Uterus (tissue), 4 donors: Measurements from ENCODE around the gene SBF1. TPM values are rescaled to one million over a fixed set of nuclear protein-coding genes. Genes with fewer than 3 reads are reported as not detected.

Experiments
- DNase-seq, 2 donors: peaks; one replicate each; pipeline ENCODE4 v3.0.0-alpha.2; 2019 to 2020
- H3K27ac ChIP-seq, 2 donors: fragments of 200-600 bp; sonication (generic); 1 replicate in 1 of 2; 2 replicates in 1 of 2; pipeline ENCODE4 v1.5.1; 2016 to 2018
- H3K27me3 ChIP-seq, 2 donors: fragments of 200-600 bp; sonication (generic); one replicate each; pipeline ENCODE4 v1.5.1; 2018 to 2019; ENCODE audit warnings: control low read depth in 1 of 2
- H3K36me3 ChIP-seq, 2 donors: fragments of 200-600 bp; sonication (generic); one replicate each; pipeline ENCODE4 v1.5.1; 2019; ENCODE audit warnings: control low read depth in 1 of 2
- H3K4me1 ChIP-seq, 2 donors: fragments of 200-600 bp; sonication (generic); one replicate each; pipeline ENCODE4 v1.5.1; 2018 to 2019; ENCODE audit warnings: control low read depth in 1 of 2
- H3K4me3 ChIP-seq, 2 donors: fragments of 200-600 bp; sonication (generic); 1 replicate in 1 of 2; 2 replicates in 1 of 2; pipeline ENCODE4 v1.5.1; 2018 to 2019; ENCODE audit warnings: mild to moderate bottlenecking in 1 of 2
- H3K9me3 ChIP-seq, 2 donors: fragments of 200-600 bp; sonication (generic); one replicate each; pipeline ENCODE4 v1.5.1; 2019; ENCODE audit warnings: control low read depth in 1 of 2
- POLR2A ChIP-seq, 2 donors: fragments of 450-650 bp; IDR thresholded peaks; one replicate each; pipeline ENCODE4 v1.6.1; 2016; ENCODE audit warnings: antibody characterized with exemption in 2 of 2, mild to moderate bottlenecking in 1 of 2, moderate library complexity in 1 of 2
- intact Hi-C: fragments of 100-400 bp; cut with DNase I; formaldehyde crosslinking; loops from one replicate; pipeline ENCODE4 v1.15.1; 2023; ENCODE audit warnings: low total_unique reads
- total RNA-seq, 4 donors: library from RNA; depleted of rRNA in 3 of 4; stranded (reverse); fragments of >200 nt in 3 of 4; gene quantifications; one replicate each; pipeline versions ENCODE4 v1.1.0 to v1.2.4, GENCODE V29; 2014 to 2023
- TF ChIP-seq, protein P1 (sequence below), 4 experiments: fragments of 200-600 bp in 2 of 4; fragments of 450-650 bp in 2 of 4; sonication (generic) in 2 of 4; IDR thresholded peaks; one replicate each; pipeline ENCODE4 v1.5.1; 2016 to 2019; ENCODE audit warnings: antibody characterized with exemption in 4 of 4, mild to moderate bottlenecking in 2 of 4, moderate library complexity in 1 of 4
- donor health status: DM: yes; HTN: yes; CAD: no.

The SBF1 gene
- total RNA-seq, 4 donors from 2014 or later: 35.0 to 84.0 (median 60.9) TPM

DNA sequence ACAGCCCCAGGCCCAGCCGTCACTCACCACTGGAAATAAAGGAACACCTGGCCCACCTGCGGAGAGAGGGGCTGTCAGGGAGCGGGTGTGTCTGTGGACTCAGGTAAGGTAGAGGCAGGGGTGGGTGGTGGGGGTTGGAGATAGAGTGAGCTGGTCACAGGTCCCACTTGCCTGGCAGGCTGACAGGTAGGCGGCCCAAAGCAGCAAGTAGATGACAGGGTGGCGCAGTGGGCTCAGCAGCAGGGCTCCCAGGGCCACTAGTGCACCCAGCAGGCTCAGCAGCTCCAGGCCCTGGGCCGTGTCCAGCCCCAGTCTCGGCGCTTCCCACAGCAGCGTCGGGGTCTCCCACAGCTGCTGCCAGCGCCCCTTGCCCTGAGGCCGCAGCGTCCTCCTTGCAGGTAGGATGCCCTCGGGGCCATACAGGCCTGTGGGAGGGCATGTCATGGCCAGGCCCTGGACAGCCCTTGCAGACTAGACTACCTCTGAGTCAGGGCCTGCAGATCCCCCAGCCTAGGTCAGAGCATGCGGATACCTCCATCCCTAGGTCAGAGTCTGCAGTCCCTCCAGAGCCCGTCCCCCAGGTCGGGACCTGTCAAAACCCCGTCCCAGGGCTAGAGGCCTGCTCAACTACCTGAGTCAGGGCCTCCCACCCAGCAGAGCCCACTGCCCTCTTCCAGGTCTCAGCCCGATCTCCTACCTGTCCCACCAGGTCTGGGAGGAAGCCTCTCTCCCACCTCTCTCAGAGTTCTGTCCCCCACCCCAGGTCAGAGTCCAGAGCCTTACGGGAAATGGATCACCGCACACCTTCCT lies 32.0 kb upstream of the SBF1 start:
- Histone ChIP-seq H3K4me1 (peaks cover 3 to 13% of the 10 kb centered on the region in 2 donors), H3K36me3 (no peaks in the 10 kb centered on the region), H3K27me3 (no peaks in the 10 kb centered on the region), H3K4me3 (peak overlapping the region; percentile 98 to 99), H3K9me3 (no peaks in the 10 kb centered on the region), H3K27ac (peak overlapping the region; percentile 90 to 94)
- intact Hi-C loops: loop anchor here (10.0 kb wide), 1 partner anchor 232 kb away; the partner anchor contains the start of gene MAPK11
- DNase-seq: peak in 1 of 2 donors; percentile 42
- no peak for TF ChIP-seq POLR2A (IDR thresholded peaks at IDR 0.05)
- TF ChIP-seq, protein P1, sequence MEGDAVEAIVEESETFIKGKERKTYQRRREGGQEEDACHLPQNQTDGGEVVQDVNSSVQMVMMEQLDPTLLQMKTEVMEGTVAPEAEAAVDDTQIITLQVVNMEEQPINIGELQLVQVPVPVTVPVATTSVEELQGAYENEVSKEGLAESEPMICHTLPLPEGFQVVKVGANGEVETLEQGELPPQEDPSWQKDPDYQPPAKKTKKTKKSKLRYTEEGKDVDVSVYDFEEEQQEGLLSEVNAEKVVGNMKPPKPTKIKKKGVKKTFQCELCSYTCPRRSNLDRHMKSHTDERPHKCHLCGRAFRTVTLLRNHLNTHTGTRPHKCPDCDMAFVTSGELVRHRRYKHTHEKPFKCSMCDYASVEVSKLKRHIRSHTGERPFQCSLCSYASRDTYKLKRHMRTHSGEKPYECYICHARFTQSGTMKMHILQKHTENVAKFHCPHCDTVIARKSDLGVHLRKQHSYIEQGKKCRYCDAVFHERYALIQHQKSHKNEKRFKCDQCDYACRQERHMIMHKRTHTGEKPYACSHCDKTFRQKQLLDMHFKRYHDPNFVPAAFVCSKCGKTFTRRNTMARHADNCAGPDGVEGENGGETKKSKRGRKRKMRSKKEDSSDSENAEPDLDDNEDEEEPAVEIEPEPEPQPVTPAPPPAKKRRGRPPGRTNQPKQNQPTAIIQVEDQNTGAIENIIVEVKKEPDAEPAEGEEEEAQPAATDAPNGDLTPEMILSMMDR (IDR thresholded peaks at IDR 0.05): no peak

DNA sequence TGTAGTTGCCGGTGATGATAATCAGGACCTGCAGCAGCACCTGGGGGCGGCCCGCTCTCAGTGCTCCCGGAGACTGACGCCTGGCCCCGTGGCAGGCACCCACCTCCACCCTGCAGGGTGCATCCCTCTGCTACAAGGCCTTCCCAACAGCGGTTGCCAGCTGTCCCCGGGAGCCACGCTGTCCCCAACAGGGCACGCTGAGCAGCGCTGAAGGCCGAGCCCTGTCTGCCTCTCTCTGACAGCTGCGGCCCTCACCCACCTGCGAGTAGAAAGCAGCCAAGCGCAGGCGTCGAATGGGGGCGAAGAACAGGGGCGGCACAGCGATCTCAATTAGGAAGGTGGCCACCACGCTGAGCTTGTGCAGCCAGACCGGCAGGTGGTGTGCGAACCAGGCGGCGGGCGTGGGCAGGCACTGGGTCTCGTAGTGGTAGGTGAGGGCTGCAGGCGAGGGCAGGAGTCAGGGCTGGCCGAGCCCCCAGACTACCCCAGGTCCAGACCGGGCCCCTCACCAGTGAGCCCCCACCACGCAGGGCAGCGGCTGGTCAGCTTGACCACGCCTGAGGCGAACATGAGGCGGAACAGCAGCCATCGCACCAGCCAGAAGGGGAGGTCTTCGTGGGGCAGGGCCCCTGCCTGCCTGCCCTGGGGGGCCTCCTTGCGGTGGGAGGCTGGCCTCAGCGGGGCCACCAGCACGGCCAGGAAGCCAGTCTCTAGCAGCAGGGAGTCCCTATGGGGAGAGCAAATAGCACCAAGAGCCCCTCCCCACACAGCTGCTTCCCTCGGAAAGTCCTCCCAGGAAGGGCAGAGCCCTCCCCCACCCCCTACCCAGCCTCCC lies 31.2 kb upstream of the SBF1 start:
- peak overlapping the region in 1 of 2 donors; percentile 94 for H3K27ac ChIP-seq

DNA sequence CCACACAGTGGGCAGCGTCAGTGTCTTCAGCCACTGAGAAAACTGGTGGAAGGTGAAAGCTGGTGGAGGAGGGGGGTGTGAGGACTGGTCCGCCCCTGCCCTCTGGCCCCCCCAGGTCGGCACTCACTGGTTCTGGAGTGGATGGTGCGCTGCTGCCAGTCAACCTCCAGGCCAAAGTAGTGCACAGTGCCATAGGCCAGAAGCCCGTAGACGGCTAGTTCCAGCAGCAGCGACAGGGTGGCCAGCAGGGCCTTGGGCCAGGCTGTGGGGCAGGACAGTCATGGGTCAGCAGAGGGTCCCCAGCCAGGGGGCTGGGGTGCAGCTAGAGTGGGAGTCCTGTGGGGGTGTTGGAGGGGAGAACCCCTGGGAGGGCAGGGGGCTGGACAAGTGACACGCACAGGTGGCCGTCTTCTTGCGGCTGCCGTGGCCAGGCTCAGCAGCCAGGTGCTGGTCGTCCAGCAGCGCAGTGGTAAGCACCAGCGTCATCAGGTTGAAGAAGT lies 30.5 kb upstream of the SBF1 start:
- H3K36me3 ChIP-seq: no peaks in the 10 kb centered on the region
- H3K9me3 ChIP-seq: no peaks in the 10 kb centered on the region
- TF ChIP-seq, protein P1 (IDR thresholded peaks at IDR 0.05): no peak
- no peak for TF ChIP-seq POLR2A (IDR thresholded peaks at IDR 0.05)
- no peaks in the 10 kb centered on the region for H3K27me3 ChIP-seq
- H3K4me3 ChIP-seq: no peak overlapping the region
- no peak for DNase-seq
- H3K27ac ChIP-seq: no peak overlapping the region
- H3K4me1 ChIP-seq: peaks cover 3 to 13% of the 10 kb centered on the region in 2 donors
- intact Hi-C loops: loop anchor here (10.0 kb wide), 1 partner anchor 231 kb away; the partner anchor contains the start of gene MAPK11

More for the DNA sequence above, 31.2 kb upstream of the SBF1 start:
- DNase-seq: no peak
- Histone ChIP-seq H3K4me3 (peak overlapping the region; percentile 98 to 99), H3K36me3 (no peaks in the 10 kb centered on the region), H3K27me3 (no peaks in the 10 kb centered on the region), H3K4me1 (peaks cover 3 to 13% of the 10 kb centered on the region in 2 donors), H3K9me3 (no peaks in the 10 kb centered on the region)
- no peak for TF ChIP-seq POLR2A (IDR thresholded peaks at IDR 0.05)
- TF ChIP-seq, protein P1 (IDR thresholded peaks at IDR 0.05): no peak
- intact Hi-C loops: loop anchor here (10.0 kb wide), 1 partner anchor 231 kb away; the partner anchor contains the start of gene MAPK11

DNA sequence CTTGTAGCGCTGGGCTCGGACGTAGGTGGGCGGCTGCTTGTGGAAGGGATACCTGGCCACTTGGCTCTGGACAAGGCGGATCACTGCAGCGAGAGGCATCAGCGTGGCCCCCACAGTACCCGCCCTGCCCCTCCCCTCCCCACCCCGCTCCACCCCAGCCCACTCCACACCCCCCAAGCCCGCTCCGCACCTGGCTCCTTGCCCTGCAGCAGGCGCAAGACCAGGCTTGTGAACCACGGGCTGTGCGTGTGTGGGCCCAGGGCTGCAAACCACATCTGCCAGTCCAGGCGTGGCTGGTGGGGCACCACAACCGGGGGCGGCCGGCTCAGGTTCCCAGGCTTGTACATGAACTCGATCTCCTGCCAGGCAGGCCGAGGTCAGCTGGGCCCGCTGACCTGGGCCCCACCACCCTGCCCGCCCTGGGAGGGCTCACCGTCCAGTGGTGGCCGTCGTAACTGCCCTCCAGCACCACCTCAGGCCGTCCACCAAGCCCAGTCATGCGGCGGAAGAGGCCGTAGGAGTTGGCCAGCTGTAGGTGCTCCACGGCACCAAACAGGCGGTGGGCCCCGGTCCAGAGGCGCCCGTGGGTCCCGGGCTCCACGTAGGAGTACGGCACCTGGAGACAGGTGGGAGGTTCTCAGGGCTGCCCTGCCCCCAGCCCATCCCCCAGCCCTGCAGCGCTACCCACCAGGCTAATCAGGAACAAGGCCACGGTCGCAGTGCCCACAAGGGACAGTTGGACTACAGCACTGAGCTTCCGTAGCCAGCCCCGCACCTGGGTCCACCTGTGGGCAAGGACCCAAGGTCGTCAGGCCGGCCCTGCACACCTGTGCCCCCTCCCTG lies 29.8 kb upstream of the SBF1 start:
- Histone ChIP-seq H3K27ac (no peak overlapping the region), H3K36me3 (no peaks in the 10 kb centered on the region), H3K9me3 (no peaks in the 10 kb centered on the region), H3K4me1 (peaks cover 3 to 13% of the 10 kb centered on the region in 2 donors), H3K4me3 (no peak overlapping the region), H3K27me3 (no peaks in the 10 kb centered on the region)
- intact Hi-C loops: loop anchor here (10.0 kb wide), 1 partner anchor 230 kb away; the partner anchor contains the start of gene MAPK11
- TF ChIP-seq, protein P1 (IDR thresholded peaks at IDR 0.05): no peak
- TF ChIP-seq POLR2A (IDR thresholded peaks at IDR 0.05): no peak
- DNase-seq: no peak
